Peyer's patch (tissue), 4 donors: ENCODE results near the gene SFXN3.

Experiments
- POLR2A ChIP-seq, 2 donors: fragments of 450-650 bp; IDR thresholded peaks; one replicate each; pipeline ENCODE4 v1.5.1; 2017; ENCODE audit warnings: antibody characterized with exemption in 2 of 2, mild to moderate bottlenecking in 2 of 2, moderate library complexity in 2 of 2
- TF ChIP-seq, protein P1 (sequence below), 6 experiments: fragments of 450-650 bp in 4 of 6; fragments of 200-600 bp in 2 of 6; sonication (generic) in 1 of 6; IDR thresholded peaks; one replicate each; pipeline ENCODE4 v1.5.1; 2017 to 2019; ENCODE audit warnings: antibody characterized with exemption in 6 of 6, mild to moderate bottlenecking in 3 of 6, moderate library complexity in 1 of 6

DNA sequence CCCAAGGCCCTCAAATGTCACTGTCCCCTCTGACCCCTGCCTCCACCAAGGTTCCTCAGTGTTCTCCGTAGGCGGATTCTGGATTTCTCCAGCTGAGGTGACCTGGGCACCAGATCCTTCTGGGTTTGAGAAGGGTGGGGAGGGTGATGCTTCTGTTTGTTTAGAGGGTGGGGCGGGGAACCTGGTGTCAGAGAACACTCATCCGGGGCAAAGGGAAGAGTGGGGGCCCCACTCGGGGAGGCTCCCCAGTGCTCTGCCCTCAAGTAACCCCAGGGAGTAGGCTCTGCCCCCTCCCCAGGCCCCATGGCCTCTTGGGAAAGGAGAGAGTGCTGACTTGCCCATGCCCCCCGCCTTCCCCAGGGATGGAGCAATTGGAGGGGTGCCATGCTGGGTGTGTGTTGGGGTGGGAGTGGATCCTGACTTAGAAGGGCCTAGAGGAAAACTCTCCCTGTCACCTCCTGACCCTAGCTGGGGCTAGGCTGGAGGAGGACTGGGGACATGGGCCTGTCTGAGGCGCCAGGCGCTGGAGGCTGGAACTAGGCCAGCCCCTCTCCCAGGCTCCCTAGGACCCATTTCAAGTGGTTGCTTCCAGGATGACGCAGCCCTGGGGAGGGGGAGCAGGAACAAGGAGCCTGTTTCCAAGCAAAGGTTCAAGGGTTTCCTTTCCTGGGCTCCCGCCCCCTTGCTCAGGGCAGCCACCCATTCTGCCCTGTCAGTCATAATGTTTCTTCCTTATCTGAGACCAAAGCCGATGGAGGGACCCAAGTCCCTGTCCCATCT lies 58.7 kb downstream of the SFXN3 start:
- TF ChIP-seq, protein P1, sequence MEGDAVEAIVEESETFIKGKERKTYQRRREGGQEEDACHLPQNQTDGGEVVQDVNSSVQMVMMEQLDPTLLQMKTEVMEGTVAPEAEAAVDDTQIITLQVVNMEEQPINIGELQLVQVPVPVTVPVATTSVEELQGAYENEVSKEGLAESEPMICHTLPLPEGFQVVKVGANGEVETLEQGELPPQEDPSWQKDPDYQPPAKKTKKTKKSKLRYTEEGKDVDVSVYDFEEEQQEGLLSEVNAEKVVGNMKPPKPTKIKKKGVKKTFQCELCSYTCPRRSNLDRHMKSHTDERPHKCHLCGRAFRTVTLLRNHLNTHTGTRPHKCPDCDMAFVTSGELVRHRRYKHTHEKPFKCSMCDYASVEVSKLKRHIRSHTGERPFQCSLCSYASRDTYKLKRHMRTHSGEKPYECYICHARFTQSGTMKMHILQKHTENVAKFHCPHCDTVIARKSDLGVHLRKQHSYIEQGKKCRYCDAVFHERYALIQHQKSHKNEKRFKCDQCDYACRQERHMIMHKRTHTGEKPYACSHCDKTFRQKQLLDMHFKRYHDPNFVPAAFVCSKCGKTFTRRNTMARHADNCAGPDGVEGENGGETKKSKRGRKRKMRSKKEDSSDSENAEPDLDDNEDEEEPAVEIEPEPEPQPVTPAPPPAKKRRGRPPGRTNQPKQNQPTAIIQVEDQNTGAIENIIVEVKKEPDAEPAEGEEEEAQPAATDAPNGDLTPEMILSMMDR (IDR thresholded peaks at IDR 0.05), result no peak
- no peak for TF ChIP-seq POLR2A (IDR thresholded peaks at IDR 0.05)
